Measurements from ENCODE around the gene TSPAN15.

The TSPAN15 gene

GRCh38 chr10:69549959-69550358, 98.7 kb downstream of the TSPAN15 start:
- no peak overlapping the region for H3K4me3 ChIP-seq (ENCODE audit: low read length)
- no peak for DNase-seq (ENCODE audit: low read depth)
- no peak for TF ChIP-seq CTCF (IDR thresholded peaks at IDR 0.05; ENCODE audit: insufficient read depth, low read depth, low read length, missing control alignments)

DNA sequence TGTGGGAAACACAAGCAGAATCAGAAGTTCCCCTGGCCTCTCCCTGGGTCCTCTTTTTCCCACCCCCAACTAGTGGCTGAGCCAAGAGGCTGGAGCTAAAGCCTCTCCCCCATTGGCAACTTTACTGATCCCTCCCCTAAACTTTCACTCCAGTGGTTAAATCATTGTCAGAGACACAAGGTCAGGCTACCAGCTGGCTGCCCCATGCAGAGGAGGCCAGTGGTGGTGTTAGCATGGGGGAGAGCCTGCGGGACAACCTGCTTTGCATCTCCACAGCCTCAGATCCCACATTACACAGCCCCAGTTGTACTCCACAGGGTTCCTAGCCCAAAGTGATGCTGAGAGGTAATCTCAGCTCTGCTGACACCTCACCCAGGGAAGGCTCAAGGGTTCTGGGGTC, 101.0 kb downstream of the TSPAN15 start:
- H3K4me3 ChIP-seq (ENCODE audit: low read length): no peak overlapping the region
- no peak for TF ChIP-seq CTCF (IDR thresholded peaks at IDR 0.05; ENCODE audit: insufficient read depth, low read depth, low read length, missing control alignments)
- DNase-seq (ENCODE audit: low read depth): no peak

DNA sequence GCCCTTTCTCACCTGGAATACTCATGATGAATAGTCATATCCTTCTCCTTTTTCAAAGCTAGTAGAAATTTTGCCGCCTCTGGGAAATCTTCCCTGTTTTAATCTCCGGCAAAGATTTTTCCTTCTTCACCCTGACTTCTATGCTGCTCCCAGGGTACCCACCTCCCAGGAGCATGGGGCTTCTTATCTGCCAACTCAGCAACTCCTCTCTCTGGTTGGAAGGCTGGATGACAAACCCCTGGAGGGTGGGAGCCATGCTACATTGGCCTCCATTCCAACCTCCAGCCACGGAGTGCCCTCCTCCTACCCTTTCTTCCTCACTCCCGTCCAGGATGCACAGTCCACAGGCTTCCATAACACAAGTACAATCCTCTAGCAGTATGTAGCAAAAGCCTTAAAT, 102.1 kb downstream of the TSPAN15 start:
- TF ChIP-seq CTCF (IDR thresholded peaks at IDR 0.05; ENCODE audit: insufficient read depth, low read depth, low read length, missing control alignments): no peak
- DNase-seq (ENCODE audit: low read depth): no peak
- H3K4me3 ChIP-seq (ENCODE audit: low read length): no peak overlapping the region

GRCh38 chr10:69554611-69555010, 103.3 kb downstream of the TSPAN15 start:
- no peak overlapping the region for H3K4me3 ChIP-seq (ENCODE audit: low read length)
- DNase-seq (ENCODE audit: low read depth): no peak
- no peak for TF ChIP-seq CTCF (IDR thresholded peaks at IDR 0.05; ENCODE audit: insufficient read depth, low read depth, low read length, missing control alignments)

All from epithelial cell of esophagus (primary cell).